ENCODE data around the gene C1orf159. TPM values are rescaled to one million over a fixed set of nuclear protein-coding genes. Genes with fewer than 3 reads are reported as not detected.

The C1orf159 gene
- polyA plus RNA-seq, 3 donors, result 3.0 to 18.8 (median 3.3) TPM

- Mint-ChIP-seq H3K27me3 (ENCODE audit: low read depth in 3 of 3) (peaks cover 31 to 51% (median 46%) of the 10 kb centered on the region in 3 donors), H3K36me3 (peaks cover 1 to 4% of the 10 kb centered on the region in 2 donors), H3K9me3 (peaks cover 0 to 13% (median 6%) of the 10 kb centered on the region in 7 donors), H3K27ac (no peak overlapping the region), H3K4me3 (peak overlapping the region; percentile 39 to 72), H3K4me1 (peaks cover 8% of the 10 kb centered on the region)
- TF ChIP-seq CTCF (IDR thresholded peaks at IDR 0.05), result peak; percentile 90
- Histone ChIP-seq H3K9ac (ENCODE audit: insufficient read depth, low read length, poor library complexity, severe bottlenecking) (peak overlapping the region; percentile 32), H3K4me1 (ENCODE audit: control insufficient read depth in 1 of 2, insufficient read depth in 2 of 2, low read length in 2 of 2) (peaks cover 7 to 19% of the 10 kb centered on the region in 2 donors), H3K36me3 (replicated peaks in 1 of 2; ENCODE audit: control insufficient read depth in 1 of 2, insufficient read depth in 2 of 2, low read length in 2 of 2) (no peaks in the 10 kb centered on the region), H2AFZ (ENCODE audit: insufficient read depth, low read depth, low read length, poor library complexity, severe bottlenecking) (no peak overlapping the region), H3K9me3 (replicated peaks in 1 of 2; ENCODE audit: control insufficient read depth in 1 of 2, insufficient read depth in 1 of 2, low read length in 2 of 2) (peaks cover 2 to 4% of the 10 kb centered on the region in 2 donors), H3K27ac (ENCODE audit: low read depth in 1 of 2, low read length in 2 of 2) (no peak overlapping the region), H3K4me2 (replicated peaks; ENCODE audit: extremely low read depth, low read length, poor library complexity, severe bottlenecking) (peak overlapping the region; percentile 76), H3K4me3 (replicated peaks in 1 of 3; ENCODE audit: low read depth in 2 of 3, low read length in 3 of 3) (peak overlapping the region; percentile 11 to 66 (median 21)), H4K20me1 (ENCODE audit: insufficient read depth, low read length) (no peaks in the 10 kb centered on the region), H3K27me3 (ENCODE audit: control insufficient read depth in 2 of 2, insufficient read depth in 2 of 2, low read length in 2 of 2) (peaks cover 8 to 56% of the 10 kb centered on the region in 2 donors), H3K79me2 (ENCODE audit: insufficient read depth, low read length) (no peaks in the 10 kb centered on the region)
- intact Hi-C loops (cut with micrococcal nuclease), result loop anchor here in 1 of 2 donors (5.0 to 10.0 kb wide), 3 partner anchors 34 to 202 kb away; partner anchors contain the start of genes B3GALT6, C1orf159 and SDF4
- WGBS (ENCODE audit: insufficient coverage), result under 1% methylated on average over 69 of the region's 73 CpGs
- DNase-seq, result peak; percentile 45 to 73 (median 49)
These were observed 82.8 kb downstream of the C1orf159 start for GRCh38 chr1:1033009-1033587.

- TF ChIP-seq CTCF (IDR thresholded peaks at IDR 0.05), result no peak
- H2AFZ ChIP-seq (ENCODE audit: insufficient read depth, low read depth, low read length, poor library complexity, severe bottlenecking), result no peak overlapping the region
- intact Hi-C loops (cut with micrococcal nuclease), result loop anchor here in 1 of 2 donors (5.0 to 10.0 kb wide), 3 partner anchors 35 to 202 kb away; partner anchors contain the start of genes B3GALT6, C1orf159 and SDF4
- Mint-ChIP-seq H3K4me1 (peaks cover 8% of the 10 kb centered on the region), H3K27me3 (ENCODE audit: low read depth in 3 of 3) (peaks cover 31 to 45% (median 41%) of the 10 kb centered on the region in 3 donors), H3K36me3 (peaks cover 1 to 4% of the 10 kb centered on the region in 2 donors), H3K4me3 (peak overlapping the region; percentile 60 to 85), H3K27ac (peak overlapping the region in 2 of 7 donors; percentile 58 to 68), H3K9me3 (peaks cover 0 to 13% (median 6%) of the 10 kb centered on the region in 7 donors)
- no peaks in the 10 kb centered on the region for H3K36me3 ChIP-seq (replicated peaks in 1 of 2; ENCODE audit: control insufficient read depth in 1 of 2, insufficient read depth in 2 of 2, low read length in 2 of 2)
- H3K27ac ChIP-seq (ENCODE audit: low read depth in 1 of 2, low read length in 2 of 2), result no peak overlapping the region
- peaks cover 7 to 18% of the 10 kb centered on the region in 2 donors for H3K4me1 ChIP-seq (ENCODE audit: control insufficient read depth in 1 of 2, insufficient read depth in 2 of 2, low read length in 2 of 2)
- peak overlapping the region in 1 of 3 experiments; percentile 66 for H3K4me3 ChIP-seq (replicated peaks in 1 of 3; ENCODE audit: low read depth in 2 of 3, low read length in 3 of 3)
- H3K4me2 ChIP-seq (replicated peaks; ENCODE audit: extremely low read depth, low read length, poor library complexity, severe bottlenecking), result peak overlapping the region; percentile 76
- H3K27me3 ChIP-seq (ENCODE audit: control insufficient read depth in 2 of 2, insufficient read depth in 2 of 2, low read length in 2 of 2), result peaks cover 8 to 50% of the 10 kb centered on the region in 2 donors
- H3K79me2 ChIP-seq (ENCODE audit: insufficient read depth, low read length), result no peaks in the 10 kb centered on the region
- no peaks in the 10 kb centered on the region for H4K20me1 ChIP-seq (ENCODE audit: insufficient read depth, low read length)
- 22% methylated on average over 15 of the region's 16 CpGs for WGBS (ENCODE audit: insufficient coverage)
- H3K9ac ChIP-seq (ENCODE audit: insufficient read depth, low read length, poor library complexity, severe bottlenecking), result no peak overlapping the region
- DNase-seq, result no peak
- peaks cover 2 to 4% of the 10 kb centered on the region in 2 donors for H3K9me3 ChIP-seq (replicated peaks in 1 of 2; ENCODE audit: control insufficient read depth in 1 of 2, insufficient read depth in 1 of 2, low read length in 2 of 2)
These were observed 83.5 kb downstream of the C1orf159 start for GRCh38 chr1:1032424-1032823.

Other genes starting within 250 kb of the C1orf159 start
- not detected for gene SAMD11, start 192.2 kb downstream of the C1orf159 start, polyA plus RNA-seq
- gene NOC2L, start 156.8 kb downstream of the C1orf159 start, polyA plus RNA-seq, result 10 to 100 TPM; 34.5 to 47.9 (median 35.8) TPM
- gene KLHL17, start 155.5 kb downstream of the C1orf159 start, polyA plus RNA-seq, result 10 to 100 TPM in 1 of 3 donors, under 1 TPM in 2; 0.31 to 48.1 (median 0.71) TPM
- gene PLEKHN1, start 149.6 kb downstream of the C1orf159 start, polyA plus RNA-seq, result 1 to 10 TPM in 1 of 3 donors, under 1 TPM in 2; 0.21 to 1.5 (median 0.62) TPM
- not detected for gene PERM1, start 134.0 kb downstream of the C1orf159 start, polyA plus RNA-seq
- gene HES4, start 116.0 kb downstream of the C1orf159 start, polyA plus RNA-seq, result 10 to 100 TPM in 1 of 3 donors, 1 to 10 TPM in 2; 1.4 to 26.8 (median 2.0) TPM
- 100 to 1,000 TPM; 128 to 241 (median 145) TPM for gene ISG15, start 102.6 kb downstream of the C1orf159 start, polyA plus RNA-seq
- gene AGRN, start 96.0 kb downstream of the C1orf159 start, polyA plus RNA-seq, result 1 to 10 TPM in 1 of 3 donors, under 1 TPM in 2; 0.06 to 4.7 (median 0.43) TPM
- gene RNF223, start 41.8 kb downstream of the C1orf159 start, polyA plus RNA-seq, result not detected
- under 1 TPM in 1 of 3 donors, not detected in 2; 0.06 TPM for gene TTLL10, start 57.8 kb upstream of the C1orf159 start, polyA plus RNA-seq
- not detected for gene TNFRSF18, start 90.5 kb upstream of the C1orf159 start, polyA plus RNA-seq
- under 1 TPM in 1 of 3 donors, not detected in 2; 0.05 TPM for gene TNFRSF4, start 98.1 kb upstream of the C1orf159 start, polyA plus RNA-seq
- gene SDF4, start 115.9 kb upstream of the C1orf159 start, polyA plus RNA-seq, result 10 to 100 TPM; 81.7 to 98.9 (median 89.0) TPM
- gene B3GALT6, start 116.1 kb upstream of the C1orf159 start, polyA plus RNA-seq, result 1 to 10 TPM; 1.9 to 8.8 (median 7.2) TPM
- gene C1QTNF12, start 130.6 kb upstream of the C1orf159 start, polyA plus RNA-seq, result 1 to 10 TPM in 1 of 3 donors, not detected in 2; 1.1 TPM
- gene UBE2J2, start 157.8 kb upstream of the C1orf159 start, polyA plus RNA-seq, result 10 to 100 TPM; 36.5 to 83.2 (median 72.1) TPM
- gene SCNN1D, start 164.3 kb upstream of the C1orf159 start, polyA plus RNA-seq, result 1 to 10 TPM in 1 of 3 donors, not detected in 2; 6.0 TPM
- 100 to 1,000 TPM in 1 of 3 donors, 1 to 10 TPM in 2; 3.5 to 132 (median 4.0) TPM for gene ACAP3, start 191.8 kb upstream of the C1orf159 start, polyA plus RNA-seq
- 10 to 100 TPM; 13.8 to 27.4 (median 14.8) TPM for gene PUSL1, start 192.5 kb upstream of the C1orf159 start, polyA plus RNA-seq
- gene INTS11, start 208.6 kb upstream of the C1orf159 start, polyA plus RNA-seq, result 100 to 1,000 TPM in 1 of 3 donors, 10 to 100 TPM in 2; 46.2 to 154 (median 49.6) TPM
- 1 to 10 TPM; 6.4 to 7.7 (median 7.4) TPM for gene CPTP, start 208.7 kb upstream of the C1orf159 start, polyA plus RNA-seq
- under 1 TPM in 1 of 3 donors, not detected in 2; 0.45 TPM for gene TAS1R3, start 215.2 kb upstream of the C1orf159 start, polyA plus RNA-seq
- 10 to 100 TPM in 1 of 3 donors, under 1 TPM in 2; 0.41 to 29.8 (median 0.55) TPM for gene DVL1, start 233.3 kb upstream of the C1orf159 start, polyA plus RNA-seq
- gene MXRA8, start 242.5 kb upstream of the C1orf159 start, polyA plus RNA-seq, result not detected